Vagina (tissue), 2 donors: ENCODE data around the gene OXCT2.
"Not testable (repeated sequence)": the region's sequence is repeated elsewhere in the genome, so short reads cannot be mapped to it uniquely, and the experiment has no call there.

ENCODE experiments used
- POLR2A ChIP-seq, 2 donors: fragments of 450-650 bp; IDR thresholded peaks; one replicate each; pipeline ENCODE4 v1.6.1; 2017; ENCODE audit warnings: antibody characterized with exemption in 2 of 2, mild to moderate bottlenecking in 2 of 2, moderate library complexity in 2 of 2
- POLR2AphosphoS5 ChIP-seq, 2 donors: sonication (generic); formaldehyde crosslinking; IDR thresholded peaks; one replicate each; pipeline ENCODE4 v1.9.0; 2017; ENCODE audit warnings: antibody characterized with exemption in 2 of 2, mild to moderate bottlenecking in 2 of 2, low read depth in 1 of 2; ENCODE audit not compliant: insufficient read depth in 1 of 2
- TF ChIP-seq, protein P1 (sequence below), 3 experiments: fragments of 450-650 bp in 2 of 3; fragments of 200-600 bp in 1 of 3; sonication (generic) in 1 of 3; IDR thresholded peaks; one replicate each; pipeline ENCODE4 v1.5.1; 2017 to 2019; ENCODE audit warnings: antibody characterized with exemption in 3 of 3, mild to moderate bottlenecking in 2 of 3, moderate library complexity in 2 of 3

GRCh38 chr1:39764512-39764911 is 6.6 kb downstream of the OXCT2 start:
- TF ChIP-seq, protein P1, sequence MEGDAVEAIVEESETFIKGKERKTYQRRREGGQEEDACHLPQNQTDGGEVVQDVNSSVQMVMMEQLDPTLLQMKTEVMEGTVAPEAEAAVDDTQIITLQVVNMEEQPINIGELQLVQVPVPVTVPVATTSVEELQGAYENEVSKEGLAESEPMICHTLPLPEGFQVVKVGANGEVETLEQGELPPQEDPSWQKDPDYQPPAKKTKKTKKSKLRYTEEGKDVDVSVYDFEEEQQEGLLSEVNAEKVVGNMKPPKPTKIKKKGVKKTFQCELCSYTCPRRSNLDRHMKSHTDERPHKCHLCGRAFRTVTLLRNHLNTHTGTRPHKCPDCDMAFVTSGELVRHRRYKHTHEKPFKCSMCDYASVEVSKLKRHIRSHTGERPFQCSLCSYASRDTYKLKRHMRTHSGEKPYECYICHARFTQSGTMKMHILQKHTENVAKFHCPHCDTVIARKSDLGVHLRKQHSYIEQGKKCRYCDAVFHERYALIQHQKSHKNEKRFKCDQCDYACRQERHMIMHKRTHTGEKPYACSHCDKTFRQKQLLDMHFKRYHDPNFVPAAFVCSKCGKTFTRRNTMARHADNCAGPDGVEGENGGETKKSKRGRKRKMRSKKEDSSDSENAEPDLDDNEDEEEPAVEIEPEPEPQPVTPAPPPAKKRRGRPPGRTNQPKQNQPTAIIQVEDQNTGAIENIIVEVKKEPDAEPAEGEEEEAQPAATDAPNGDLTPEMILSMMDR (IDR thresholded peaks at IDR 0.05), result not testable (repeated sequence)
- TF ChIP-seq POLR2A (IDR thresholded peaks at IDR 0.05); POLR2AphosphoS5 (IDR thresholded peaks at IDR 0.05; ENCODE audit: insufficient read depth in 1 of 2, low read depth in 1 of 2): not testable (repeated sequence)
